Daoy (cell line): ENCODE measurements around the gene BLACAT1. TPM values are rescaled to one million over a fixed set of nuclear protein-coding genes. Genes with fewer than 3 reads are reported as not detected.

Source experiments
- DNase-seq: peaks from one replicate; pipeline ENCODE4 v3.0.0-alpha.2; 2015; ENCODE audit warnings: low read depth
- total RNA-seq: library from RNA; depleted of rRNA; stranded (reverse); fragments of >200 nt; shearing (Covaris generic); gene quantifications from 2 replicates; pipeline ENCODE4 v1.2.3, GENCODE V29; 2014

The BLACAT1 gene
- total RNA-seq, 1 experiment from 2014 or later = 0.86 TPM

GRCh38 chr1:205456868-205457745, 1.3 kb upstream of the BLACAT1 start:
- DNase-seq = peak; percentile 25

GRCh38 chr1:205456383-205456867, 580 bp upstream of the BLACAT1 start:
- DNase-seq = peak; percentile 37

GRCh38 chr1:205454903-205455335, 926 bp downstream of the BLACAT1 start:
- DNase-seq = no peak

GRCh38 chr1:205453466-205453865, 2.4 kb downstream of the BLACAT1 start:
- no peak for DNase-seq

GRCh38 chr1:205452933-205453332, 2.9 kb downstream of the BLACAT1 start:
- no peak for DNase-seq

- DNase-seq = no peak
These were observed 3.5 kb downstream of the BLACAT1 start for GRCh38 chr1:205452364-205452763.

GRCh38 chr1:205451759-205452164, 4.1 kb downstream of the BLACAT1 start:
- no peak for DNase-seq

- DNase-seq = no peak
These were observed 4.6 kb downstream of the BLACAT1 start for GRCh38 chr1:205451202-205451601.

- peak; percentile 44 for DNase-seq
These were observed 5.4 kb downstream of the BLACAT1 start for GRCh38 chr1:205450448-205450847.

- peak; percentile 93 for DNase-seq
These were observed 5.9 kb downstream of the BLACAT1 start for GRCh38 chr1:205449750-205450443.

- DNase-seq = no peak
These were observed 6.5 kb downstream of the BLACAT1 start for GRCh38 chr1:205449254-205449749.

- no peak for DNase-seq
These were observed 7.1 kb downstream of the BLACAT1 start for GRCh38 chr1:205448540-205449253.

- DNase-seq = no peak
These were observed 8.1 kb downstream of the BLACAT1 start for GRCh38 chr1:205447457-205448341.

GRCh38 chr1:205446828-205447227, 9.0 kb downstream of the BLACAT1 start:
- no peak for DNase-seq

- DNase-seq = no peak
These were observed 10.3 kb downstream of the BLACAT1 start for GRCh38 chr1:205445646-205445935.

GRCh38 chr1:205444931-205445645, 10.8 kb downstream of the BLACAT1 start:
- peak; percentile 63 for DNase-seq

- DNase-seq = peak; percentile 43
These were observed 11.4 kb downstream of the BLACAT1 start for GRCh38 chr1:205444300-205444930.

GRCh38 chr1:205443585-205444299, 12.1 kb downstream of the BLACAT1 start:
- no peak for DNase-seq

GRCh38 chr1:205442051-205442725, 13.7 kb downstream of the BLACAT1 start:
- no peak for DNase-seq
